ENCODE measurements around the gene HMGA1.
"Not testable (repeated sequence)": the region's sequence is repeated elsewhere in the genome, so short reads cannot be mapped to it uniquely, and the experiment has no call there.

The HMGA1 gene

GRCh38 chr6:34241351-34242215, 4.9 kb downstream of the HMGA1 start:
- no peak for DNase-seq

- DNase-seq, result no peak
Observed at GRCh38 chr6:34242252-34243130, 5.8 kb downstream of the HMGA1 start.

- DNase-seq, result no peak
Observed at GRCh38 chr6:34243131-34243771, 6.6 kb downstream of the HMGA1 start.

GRCh38 chr6:34243901-34244884, 7.5 kb downstream of the HMGA1 start:
- DNase-seq, result no peak

GRCh38 chr6:34245032-34245760, 8.5 kb downstream of the HMGA1 start:
- not testable (repeated sequence) for DNase-seq

GRCh38 chr6:34245761-34246140, 9.1 kb downstream of the HMGA1 start:
- DNase-seq, result not testable (repeated sequence)

- DNase-seq, result no peak
Observed at GRCh38 chr6:34246249-34246562, 9.5 kb downstream of the HMGA1 start.

GRCh38 chr6:34246563-34247391, 10.1 kb downstream of the HMGA1 start:
- DNase-seq, result no peak

- DNase-seq, result no peak
Observed at GRCh38 chr6:34247481-34248197, 11.0 kb downstream of the HMGA1 start.

GRCh38 chr6:34248198-34248726, 11.6 kb downstream of the HMGA1 start:
- no peak for DNase-seq

GRCh38 chr6:34248727-34249468, 12.2 kb downstream of the HMGA1 start, which contains the start of gene SMIM29:
Gene SMIM29 (minus strand): TSS chr6:34249006. CDS start chr6:34247791, 1,215 bp downstream.
- peak; percentile 89 for DNase-seq

GRCh38 chr6:34249469-34250261, 13.0 kb downstream of the HMGA1 start:
- no peak for DNase-seq

- DNase-seq, result not testable (repeated sequence)
Observed at GRCh38 chr6:34252395-34252794, 15.7 kb downstream of the HMGA1 start.

- no peak for DNase-seq
Observed at GRCh38 chr6:34259529-34260069, 22.9 kb downstream of the HMGA1 start.

- no peak for DNase-seq
Observed at GRCh38 chr6:34260576-34261267, 24.0 kb downstream of the HMGA1 start.

- DNase-seq, result not testable (repeated sequence)
Observed at GRCh38 chr6:34263484-34263883, 26.8 kb downstream of the HMGA1 start.

- no peak for DNase-seq
Observed at GRCh38 chr6:34267746-34268145, 31.1 kb downstream of the HMGA1 start.
